Activated T-cell treated with anti-CD3 and anti-CD28 coated beads for 4 hours (primary cell): ENCODE measurements around the gene CMTR1.
"Not testable (repeated sequence)": the region's sequence is repeated elsewhere in the genome, so short reads cannot be mapped to it uniquely, and the experiment has no call there.

Source experiments
- DNase-seq: peaks from one replicate; pipeline ENCODE4 v3.0.0-alpha.2; 2020

Gene CMTR1

DNA sequence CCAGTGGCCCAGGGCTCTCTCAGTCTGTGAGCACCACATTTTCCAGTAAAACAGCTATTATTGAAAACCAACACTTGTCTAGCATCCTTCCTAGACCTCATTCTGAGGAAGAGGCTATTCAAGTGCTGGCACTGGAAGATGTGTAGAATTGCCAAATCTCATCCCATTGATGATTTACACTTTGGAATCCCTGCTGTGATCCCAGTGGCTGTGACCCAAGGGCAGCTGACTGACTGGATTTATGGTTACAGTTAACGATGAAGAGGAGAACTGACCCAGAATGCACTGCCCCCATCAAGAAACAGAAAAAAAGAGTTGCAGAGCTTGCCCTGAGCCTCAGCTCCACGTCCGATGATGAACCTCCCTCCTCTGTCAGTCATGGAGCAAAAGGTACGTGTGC, 2.4 kb downstream of the CMTR1 start:
- DNase-seq, result no peak

DNA sequence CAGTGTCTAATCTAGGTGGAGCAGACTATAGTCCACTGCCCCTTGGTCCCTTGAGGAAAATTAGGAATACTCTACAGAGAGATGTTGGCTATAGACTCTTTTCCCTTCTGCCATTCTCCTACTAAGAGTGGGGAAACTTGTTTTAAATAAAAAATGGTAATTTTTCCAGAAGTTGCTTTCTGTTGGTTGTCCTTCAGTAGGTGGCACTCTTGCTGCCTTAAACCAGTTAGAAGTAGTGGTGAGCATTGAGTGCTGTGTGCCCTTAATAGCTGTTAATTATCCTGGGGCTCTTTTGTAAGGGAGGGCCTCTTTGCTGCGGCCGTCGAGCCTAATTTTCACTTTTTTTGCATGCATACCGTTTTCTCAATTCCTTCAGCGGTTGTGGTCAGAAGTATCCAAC, 2.8 kb downstream of the CMTR1 start:
- no peak for DNase-seq

DNA sequence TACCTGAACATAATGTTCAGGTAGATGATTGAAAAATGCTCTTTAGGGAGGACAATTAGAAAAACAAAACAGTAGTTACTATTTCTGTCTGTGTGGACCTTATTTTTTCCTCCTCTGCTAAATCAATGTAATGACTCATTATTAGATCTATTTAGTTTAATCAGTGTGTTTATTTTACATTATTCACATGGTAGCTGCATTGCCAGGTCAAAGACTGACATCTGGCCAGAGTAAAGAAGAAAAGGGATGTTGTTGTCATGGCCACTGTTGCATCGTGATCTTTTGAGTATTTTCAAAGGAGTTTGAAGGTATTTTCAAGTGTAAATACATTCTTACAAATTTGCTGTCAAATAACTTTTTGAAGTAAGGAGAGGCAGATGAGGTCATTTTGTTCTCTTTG, 5.9 kb downstream of the CMTR1 start:
- DNase-seq, result no peak

DNA sequence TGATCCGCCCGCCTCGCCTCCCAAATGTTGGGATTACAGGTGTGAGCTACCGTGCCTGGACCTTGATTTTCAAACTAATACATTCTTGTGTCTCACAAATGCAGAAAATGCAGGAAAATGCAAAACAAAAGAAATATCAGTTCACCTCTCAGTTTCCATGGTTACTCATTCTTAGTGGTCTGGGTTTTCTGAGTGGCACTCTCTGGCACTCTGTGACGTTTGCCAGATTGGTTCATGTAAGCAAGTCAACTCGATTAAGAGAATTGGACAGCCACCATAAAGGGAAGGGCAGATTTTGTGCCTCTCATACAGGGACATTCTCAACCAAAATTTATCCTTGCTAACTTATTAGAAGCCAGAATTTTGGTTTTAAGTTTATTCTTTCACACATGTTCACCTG, 8.6 kb downstream of the CMTR1 start:
- no peak for DNase-seq

DNA sequence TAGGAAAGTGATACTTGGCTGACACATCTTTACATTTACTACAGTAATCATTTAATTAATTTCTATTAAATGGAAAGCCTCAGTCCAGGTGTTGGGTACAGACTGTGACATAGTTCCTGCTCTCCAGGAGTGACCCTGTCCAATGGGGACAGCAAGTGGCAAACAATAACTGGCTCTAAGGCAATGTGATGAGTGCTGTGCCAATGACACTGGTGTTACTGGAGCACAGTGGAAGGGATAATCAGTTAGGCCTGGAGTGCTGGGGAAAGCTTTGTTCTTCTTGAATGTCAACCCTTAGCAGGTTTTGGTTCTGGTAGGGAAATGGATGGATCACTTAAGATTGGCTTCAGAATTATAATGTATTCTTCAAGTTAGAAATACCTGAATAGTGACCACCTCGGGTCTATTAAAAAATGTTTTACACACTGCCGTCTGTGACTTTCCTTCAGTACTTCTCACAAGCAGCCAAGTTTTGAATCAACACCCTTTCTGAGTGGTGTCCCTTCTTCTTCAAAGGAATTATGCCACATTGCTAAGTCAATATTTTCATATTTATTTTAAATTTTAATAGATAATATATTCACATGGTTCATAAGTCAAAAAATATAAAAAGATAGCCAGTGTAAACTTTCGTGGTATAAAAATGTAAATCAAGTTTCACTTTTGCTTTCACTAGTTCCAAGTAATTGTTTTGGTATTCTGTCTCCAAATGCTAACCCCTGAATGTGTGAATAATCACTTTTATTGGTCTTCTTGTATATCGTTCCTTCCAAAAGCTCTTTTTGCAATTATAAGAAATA, 9.6 kb downstream of the CMTR1 start:
- no peak for DNase-seq

DNA sequence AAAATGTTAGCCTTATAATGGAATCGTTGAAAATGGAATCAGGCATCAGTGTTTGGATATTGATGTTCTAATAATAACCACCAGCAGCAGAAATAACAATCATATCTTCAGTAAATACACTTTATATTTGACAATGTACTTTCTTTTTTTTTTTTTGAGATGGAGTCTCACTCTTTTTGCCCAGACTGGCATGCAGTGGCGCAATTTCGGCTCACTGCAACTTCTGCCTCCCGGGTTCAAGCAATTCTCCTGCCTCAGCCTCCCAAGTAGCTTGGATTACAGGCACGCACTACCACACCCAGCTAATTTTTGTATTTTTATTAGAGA, 10.2 kb downstream of the CMTR1 start:
- not testable (repeated sequence) for DNase-seq

DNA sequence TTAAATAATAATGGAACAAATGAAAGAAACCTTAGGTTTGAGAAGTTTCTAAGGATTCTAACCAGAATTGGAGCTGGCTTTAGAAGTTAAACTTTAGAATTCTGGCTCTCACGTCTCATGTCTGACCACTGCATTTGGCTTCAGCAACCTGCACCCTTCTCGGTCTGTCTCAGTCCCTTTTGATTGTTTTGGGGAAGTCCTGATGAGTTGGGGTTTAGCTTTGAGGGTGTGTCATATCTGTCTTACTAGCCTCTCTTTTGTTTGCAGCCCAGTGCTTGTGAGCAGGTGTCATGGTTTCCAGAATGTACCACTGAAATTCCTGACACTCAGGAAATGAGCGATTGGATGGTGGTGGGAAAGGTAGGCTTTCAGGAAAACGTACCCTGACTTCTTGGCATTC, 17.0 kb downstream of the CMTR1 start:
- no peak for DNase-seq

DNA sequence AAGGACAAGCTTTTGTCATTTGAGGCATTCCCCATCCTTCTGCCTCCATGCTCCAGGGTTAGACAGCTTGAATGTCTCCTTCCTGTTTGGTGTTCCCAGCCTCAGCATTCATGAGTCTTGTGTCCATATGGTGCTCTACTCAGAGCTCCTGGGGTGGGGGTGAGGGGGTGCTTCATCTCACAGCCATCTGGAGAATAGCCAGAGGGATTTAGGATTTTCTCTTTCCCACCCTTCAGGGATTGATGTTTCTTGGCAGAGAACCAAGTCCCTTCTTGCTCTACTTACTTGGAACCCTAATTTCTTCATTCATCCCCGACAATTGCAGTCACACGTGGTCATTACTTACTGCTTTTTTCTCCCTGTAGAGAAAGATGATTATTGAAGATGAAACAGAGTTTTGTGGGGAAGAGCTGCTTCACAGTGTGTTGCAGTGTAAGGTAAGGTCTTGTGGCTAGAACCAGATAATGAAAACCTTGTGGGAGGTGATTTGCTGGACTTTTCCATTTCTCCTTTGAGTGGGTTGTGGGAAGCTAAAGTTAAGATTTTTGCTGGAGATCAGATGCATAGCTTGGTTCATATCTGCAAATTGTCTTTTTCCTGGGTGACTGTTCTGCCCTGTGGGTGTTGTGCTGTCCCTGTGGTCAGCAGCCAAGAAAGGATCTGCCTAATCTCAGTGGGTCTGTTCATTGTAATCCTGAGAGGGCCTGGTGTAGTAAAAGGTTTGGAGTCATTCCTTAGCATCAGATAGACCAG, 18.6 kb downstream of the CMTR1 start:
- no peak for DNase-seq

DNA sequence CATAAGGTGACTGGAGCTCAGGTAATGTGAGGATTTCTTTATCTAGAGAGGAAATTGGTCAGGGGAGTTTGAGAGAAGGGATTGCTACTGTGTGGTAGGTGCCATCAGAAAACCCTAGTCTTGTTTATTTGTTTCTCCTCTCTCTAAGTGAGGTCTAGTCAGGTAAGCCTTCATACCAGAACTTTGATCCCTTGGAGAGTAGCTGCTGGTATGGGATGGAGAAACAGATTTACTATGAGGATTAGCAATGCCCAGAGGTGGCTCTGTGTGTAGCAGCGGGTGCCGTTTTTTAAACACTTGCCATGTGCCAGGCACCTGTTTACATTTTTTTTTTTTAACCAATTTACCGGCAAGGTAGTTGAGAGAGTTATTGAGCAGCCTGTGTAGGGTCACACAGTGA, 19.5 kb downstream of the CMTR1 start:
- DNase-seq, result no peak

DNA sequence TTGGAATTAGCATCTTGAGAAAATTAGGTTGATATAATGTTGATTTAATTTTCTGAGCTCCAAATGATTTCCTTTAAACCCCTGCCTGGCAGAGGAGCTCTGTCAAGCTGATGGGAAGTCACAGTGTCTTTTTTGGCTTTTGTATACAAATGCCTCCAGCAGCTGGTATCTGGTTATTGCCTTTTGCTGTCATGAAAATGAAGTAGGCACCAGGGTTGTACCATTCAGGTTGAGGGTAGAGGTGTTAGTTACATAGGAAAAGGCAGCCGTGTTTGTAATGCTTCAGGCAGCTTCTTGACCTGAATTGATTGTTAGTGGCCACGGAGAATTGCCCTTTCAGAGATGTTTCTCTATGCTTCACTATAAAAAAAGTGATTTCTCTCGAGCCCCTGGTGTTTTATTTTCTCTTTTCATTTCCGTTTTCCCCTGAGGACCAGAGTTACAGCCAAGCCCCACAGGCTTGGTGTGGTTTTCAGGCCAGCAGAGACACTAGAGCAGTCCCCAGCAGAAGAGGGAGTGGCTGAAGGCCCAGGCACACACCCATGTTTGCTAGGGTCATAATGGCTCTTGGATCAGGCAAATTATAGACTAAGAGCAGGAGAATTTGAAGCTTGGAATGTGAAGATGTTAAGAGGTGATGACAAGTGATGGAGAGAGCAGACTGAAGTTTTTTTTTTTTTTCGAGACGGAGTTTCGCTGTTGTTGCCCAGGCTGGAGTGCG, 21.6 kb downstream of the CMTR1 start:
- DNase-seq, result no peak

DNA sequence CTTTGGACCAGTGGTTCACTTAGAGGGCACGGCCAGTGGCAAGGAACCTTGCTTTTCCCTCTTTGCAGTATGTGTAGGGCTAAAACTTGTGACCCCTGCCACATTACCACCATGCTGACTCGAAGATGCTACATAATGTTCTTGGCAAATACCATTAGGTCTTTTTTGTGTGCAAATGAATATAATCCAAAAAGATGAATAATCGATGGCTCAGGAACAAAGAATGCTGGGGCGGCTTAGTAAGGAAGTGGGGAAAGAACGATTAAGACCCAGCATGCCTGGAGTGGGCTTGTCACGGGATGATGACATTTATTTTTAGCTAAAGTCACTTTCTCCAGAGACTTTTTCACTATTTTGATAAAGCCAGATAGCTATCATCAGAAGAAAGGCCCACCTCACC, 23.1 kb downstream of the CMTR1 start:
- no peak for DNase-seq

DNA sequence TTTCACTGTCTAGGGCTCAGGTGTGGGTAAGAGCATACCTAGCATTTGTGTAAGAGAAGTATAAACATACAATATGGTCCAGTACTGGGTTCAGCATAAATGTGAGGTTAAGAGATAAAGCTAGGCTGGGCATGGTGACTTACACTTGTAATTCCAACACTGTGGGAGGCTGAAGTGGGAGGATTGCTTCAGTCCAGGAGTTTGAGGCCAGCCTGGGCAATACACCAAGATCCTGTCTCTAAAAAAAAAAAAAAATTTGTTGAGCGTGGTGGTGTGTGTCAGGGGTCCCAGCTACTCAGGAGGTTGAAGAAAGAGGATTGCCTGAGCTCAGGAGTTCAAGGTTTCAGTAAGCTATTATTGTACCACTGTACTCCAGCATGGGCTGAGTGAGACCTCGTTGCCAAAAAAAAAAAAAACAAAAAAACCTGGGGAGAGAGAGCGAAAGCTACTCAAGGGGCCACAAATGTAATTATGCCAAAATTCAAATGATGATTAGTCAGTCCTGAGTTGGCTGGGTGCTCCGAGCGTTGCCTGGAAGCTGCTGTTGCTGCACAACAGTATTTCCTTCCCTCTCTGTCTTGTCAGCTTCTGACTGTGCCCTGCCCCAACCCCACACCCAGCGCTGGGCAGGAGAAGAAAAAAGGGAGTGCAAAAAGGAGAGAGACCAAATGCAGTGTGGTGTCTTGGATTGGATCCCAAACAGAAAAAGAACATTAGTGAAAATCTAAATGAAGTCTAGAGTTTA, 24.0 kb downstream of the CMTR1 start:
- DNase-seq, result no peak

DNA sequence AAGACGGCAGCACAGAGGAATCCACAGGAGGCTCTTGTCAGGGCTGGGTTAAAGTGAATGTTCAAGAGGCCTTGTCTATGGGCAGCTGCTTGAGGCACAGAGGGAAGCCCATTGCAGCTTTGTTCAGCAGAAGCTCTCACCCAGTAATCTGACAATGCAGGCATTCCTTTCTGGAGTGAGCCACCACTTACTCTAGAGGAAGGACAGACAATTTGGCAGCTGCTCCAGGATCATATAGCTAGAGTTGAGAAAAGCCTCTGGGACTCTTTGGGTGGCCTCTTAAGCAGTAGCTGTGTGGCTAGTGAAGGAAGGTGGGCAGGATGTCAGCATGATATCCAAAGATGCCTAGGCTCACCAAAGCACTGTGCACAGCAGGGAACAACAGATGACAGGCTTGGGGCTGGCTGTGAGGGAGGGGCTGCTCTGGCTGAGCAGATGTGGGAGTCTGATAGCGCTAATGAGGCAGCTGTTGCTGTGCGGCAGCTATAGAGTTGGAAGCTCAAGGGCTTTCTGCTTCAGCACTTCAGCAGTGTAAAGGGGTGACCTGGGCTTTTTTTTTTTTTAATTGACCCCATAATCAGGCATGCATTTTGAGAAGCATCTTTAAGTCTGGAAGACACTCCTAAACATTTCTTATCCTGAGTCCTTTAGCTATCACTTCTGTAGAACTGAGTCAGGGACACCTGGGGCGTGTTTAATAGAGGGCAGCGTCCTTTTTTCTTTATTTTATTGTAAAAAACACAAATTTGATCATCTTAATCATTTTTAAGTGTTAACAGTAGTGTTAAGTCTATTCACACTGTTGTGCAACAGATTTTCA, 27.2 kb downstream of the CMTR1 start:
- DNase-seq, result no peak

DNA sequence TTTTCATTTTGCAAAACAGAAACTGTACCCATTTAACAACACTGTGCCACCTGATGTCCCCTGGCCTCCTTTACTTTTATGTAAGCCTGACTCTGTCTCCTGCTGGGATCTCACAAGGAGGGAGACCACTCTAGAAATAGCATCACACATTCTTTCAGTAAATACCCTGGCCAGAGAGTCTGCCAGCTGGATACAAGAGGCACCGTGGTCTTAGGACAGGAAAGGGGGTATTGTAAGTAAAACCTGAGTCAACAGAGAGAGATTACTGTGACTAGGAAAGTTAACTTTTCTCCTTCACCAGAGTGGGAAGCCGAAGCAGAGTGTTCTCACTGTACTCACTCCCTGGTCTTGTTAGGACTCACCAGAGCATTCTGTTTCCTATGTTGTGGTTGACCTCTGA, 27.8 kb downstream of the CMTR1 start:
- no peak for DNase-seq

DNA sequence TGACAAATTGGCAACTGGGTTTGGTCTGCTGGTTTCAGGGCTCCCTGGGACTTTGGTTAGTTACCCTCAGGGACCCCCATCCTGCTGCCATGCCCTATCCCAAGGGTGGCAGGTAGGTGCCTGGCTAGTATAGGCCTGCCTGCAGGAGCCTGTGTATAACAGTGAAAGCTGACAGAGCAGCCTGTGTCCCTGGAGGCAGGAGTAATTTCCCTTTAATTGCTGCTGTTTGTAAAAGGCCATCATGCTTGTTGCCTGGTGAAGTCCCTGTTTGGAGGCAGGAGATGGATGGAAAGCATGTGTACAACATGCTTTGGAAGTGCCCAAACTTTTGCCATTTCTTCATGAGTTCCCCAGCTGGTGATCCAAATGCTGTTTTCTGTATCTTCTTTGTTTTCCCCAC, 30.1 kb downstream of the CMTR1 start:
- no peak for DNase-seq

DNA sequence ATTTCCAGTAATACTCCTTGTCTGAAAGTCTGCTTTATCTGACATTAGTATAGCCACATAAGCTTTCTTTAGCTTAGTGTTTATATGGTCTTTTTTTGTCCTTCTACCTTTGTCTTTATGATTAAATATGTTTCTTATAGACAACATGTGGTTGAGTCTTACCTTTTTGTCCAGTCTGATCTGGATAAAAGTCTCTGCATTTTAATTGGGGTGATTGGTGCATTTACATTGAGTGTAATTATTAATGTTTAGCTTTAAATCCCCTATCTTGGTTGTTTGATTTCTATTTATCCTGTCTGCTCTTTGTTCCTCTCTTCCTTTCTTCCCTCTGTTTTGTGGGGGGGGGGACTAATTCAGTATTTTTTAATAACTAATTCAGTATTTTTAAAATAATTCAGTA, 34.7 kb downstream of the CMTR1 start:
- no peak for DNase-seq

DNA sequence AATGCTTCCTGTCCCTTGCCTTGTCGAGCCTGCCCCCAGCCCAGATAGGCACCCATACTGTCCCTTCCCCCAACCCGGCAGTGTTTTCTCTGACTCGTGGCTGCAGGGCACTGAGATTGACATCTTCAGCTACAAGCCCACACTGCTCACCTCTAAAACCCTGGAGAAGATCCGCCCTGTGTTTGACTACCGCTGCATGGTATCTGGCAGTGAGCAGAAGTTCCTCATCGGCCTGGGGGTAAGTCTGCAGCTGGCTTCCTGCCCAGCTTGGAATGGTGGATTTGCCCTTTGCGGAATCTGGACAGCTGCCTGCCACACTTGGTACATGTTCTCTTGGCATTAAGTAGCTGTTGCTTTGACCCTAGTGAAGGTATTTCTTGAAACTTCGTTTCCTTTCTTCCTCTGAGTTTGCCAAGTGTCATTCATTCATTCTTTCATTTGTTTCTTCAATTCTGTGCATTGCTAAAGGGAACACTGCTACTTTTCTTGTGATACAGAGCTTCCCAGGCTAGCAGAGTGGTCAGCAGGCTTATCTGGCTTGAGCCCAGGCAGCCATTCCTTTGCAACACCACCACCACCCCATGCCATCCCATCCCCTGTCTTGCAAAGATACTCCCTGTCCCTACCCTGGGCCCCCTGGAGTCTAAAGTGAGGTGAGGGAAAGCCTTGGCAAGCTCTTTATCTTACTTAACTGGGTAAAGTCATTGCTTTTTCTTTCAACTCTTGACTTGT, 40.5 kb downstream of the CMTR1 start:
- no peak for DNase-seq

DNA sequence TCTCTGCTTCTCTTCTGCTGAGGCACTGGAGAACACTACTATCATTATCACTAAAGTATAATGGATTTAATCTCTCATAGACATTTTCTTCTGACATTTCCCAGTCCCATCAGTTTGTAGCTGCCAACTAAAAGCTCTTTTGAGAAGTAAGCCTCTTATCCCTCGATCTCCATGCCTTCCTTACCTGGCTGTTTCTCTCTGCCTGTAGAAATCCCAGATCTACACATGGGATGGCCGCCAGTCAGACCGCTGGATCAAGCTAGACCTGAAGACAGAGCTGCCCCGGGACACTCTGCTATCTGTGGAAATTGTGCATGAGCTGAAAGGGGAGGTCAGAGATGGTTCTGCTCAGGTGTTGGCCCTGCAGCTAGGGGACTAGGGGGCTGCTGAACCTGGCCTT, 41.3 kb downstream of the CMTR1 start:
- DNase-seq, result no peak

DNA sequence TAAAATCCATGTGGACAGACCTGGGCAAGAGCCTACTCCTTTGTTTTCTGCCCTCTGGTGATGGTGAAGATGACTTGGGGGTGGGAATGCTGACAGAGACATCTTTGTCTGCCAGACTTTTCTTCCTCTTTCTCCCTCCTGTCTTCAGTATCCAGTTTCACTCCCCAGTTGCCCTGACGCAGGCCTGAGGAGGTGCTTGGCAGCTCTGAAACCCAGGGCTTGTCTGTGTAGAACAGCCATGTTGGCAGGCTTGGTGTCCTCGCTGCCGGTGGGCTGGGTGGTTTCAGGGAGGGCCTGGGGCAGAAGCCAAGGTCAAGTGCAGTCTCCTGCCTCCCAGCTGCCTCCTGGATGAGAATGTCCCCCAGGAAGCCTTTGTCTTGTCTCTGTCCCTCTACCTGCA, 44.2 kb downstream of the CMTR1 start:
- DNase-seq, result no peak

DNA sequence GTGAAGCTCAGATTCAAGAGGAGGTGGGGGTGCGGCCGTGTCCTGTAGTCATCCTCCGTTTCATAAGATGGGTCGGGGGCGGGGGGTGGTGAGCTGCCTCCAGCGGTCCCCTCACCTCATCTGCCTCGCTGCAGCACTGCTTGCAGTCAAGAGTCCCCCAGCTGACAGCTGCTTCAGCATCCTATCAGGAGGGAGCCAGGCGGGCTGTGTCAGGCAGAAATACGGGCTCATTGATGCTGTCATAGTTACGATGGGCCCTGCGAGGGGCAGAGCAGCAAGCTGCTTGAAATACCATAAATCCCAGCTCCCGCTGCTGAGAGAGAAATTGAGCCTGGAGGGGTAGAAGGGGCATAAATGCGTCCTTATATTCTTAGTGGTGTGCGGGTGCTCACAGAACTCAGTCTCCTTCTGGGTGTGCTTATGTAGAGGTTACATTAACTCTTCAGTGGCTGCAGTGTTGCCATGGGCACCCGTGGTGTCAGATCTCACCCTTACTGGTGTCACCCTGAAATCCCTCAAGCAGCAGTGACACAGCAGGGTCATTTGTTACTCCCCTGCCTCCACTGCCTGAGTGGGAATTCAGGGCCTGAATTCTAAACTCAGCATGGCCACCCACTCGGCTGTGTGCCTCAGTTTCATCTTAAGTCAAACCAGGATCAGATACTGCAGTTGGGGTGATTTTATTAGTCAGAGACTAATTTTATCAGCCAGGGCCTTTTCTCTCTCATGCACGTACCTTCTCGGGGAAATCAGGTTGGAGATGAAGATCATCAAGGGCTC, 44.8 kb downstream of the CMTR1 start:
- no peak for DNase-seq

DNA sequence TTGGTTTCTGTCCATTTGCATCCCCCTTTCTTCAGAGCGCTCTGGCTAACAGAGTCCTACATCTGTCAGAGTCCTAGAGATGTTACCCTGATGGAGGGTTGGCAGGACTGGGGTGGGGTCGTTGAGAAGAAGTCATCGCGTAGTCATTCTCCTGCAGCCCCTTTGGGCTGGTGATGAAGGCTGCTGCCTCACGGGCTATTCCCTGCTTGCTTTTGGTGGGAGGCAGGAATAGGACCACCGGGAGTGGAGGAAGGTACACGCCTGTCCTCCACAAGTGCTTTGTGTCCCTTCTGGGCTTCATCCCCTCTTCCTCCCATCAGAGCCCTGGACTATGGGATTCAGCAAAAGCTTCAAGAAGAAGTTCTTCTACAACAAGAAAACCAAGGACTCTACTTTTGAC, 45.8 kb downstream of the CMTR1 start:
- DNase-seq, result no peak
